Astrocyte (in vitro differentiated cells and primary cell): ENCODE data around the gene MCM8. TPM values are rescaled to one million over a fixed set of nuclear protein-coding genes. Genes with fewer than 3 reads are reported as not detected.

Experiments used
- DNase-seq: peaks from one replicate; pipeline ENCODE4 v3.0.0-alpha.2; 2010; ENCODE audit warnings: low read depth
- FAIRE-seq: peaks from 2 replicates; lab custom pipeline; 2011; peaks lifted over from hg19 to GRCh38; lab: Jason Lieb, UNC
- H2AFZ ChIP-seq: 2 replicates; pipeline ENCODE4 v1.6.0; 2012; ENCODE audit warnings: low read depth, low read length, inconsistent platforms
- H3K27ac ChIP-seq: 2 replicates; pipeline ENCODE4 v1.5.1; 2011; ENCODE audit warnings: low read depth, low read length, inconsistent platforms
- H3K27me3 ChIP-seq: 2 replicates; pipeline ENCODE4 v1.6.0; 2011; ENCODE audit warnings: low read length, inconsistent platforms; ENCODE audit not compliant: insufficient read depth
- H3K36me3 ChIP-seq: 2 replicates; pipeline ENCODE4 v1.5.1; 2011; ENCODE audit warnings: low read length, inconsistent platforms; ENCODE audit not compliant: insufficient read depth
- H3K4me1 ChIP-seq: 2 replicates; pipeline ENCODE4 v1.5.1; 2011; ENCODE audit warnings: low read length, inconsistent platforms; ENCODE audit not compliant: insufficient read depth
- H3K4me2 ChIP-seq: 2 replicates; pipeline ENCODE4 v1.6.0; 2012; ENCODE audit warnings: low read length, inconsistent platforms
- H3K4me3 ChIP-seq: 2 replicates; pipeline ENCODE4 v1.5.1; 2011; ENCODE audit warnings: low read depth, mild to moderate bottlenecking, low read length, inconsistent platforms; ENCODE audit not compliant: insufficient read depth
- H3K79me2 ChIP-seq: 2 replicates; pipeline ENCODE4 v1.6.0; 2012; ENCODE audit warnings: mild to moderate bottlenecking, low read length, inconsistent platforms; ENCODE audit not compliant: insufficient read depth
- H3K9ac ChIP-seq: 2 replicates; pipeline ENCODE4 v1.6.0; 2012; ENCODE audit warnings: mild to moderate bottlenecking, low read length, inconsistent platforms
- H3K9me3 ChIP-seq: 2 replicates; pipeline ENCODE4 v1.5.1; 2012; ENCODE audit warnings: low read depth, mild to moderate bottlenecking, low read length, inconsistent platforms; ENCODE audit not compliant: insufficient read depth
- H4K20me1 ChIP-seq: 2 replicates; pipeline ENCODE4 v1.6.0; 2012; ENCODE audit warnings: low read length, inconsistent platforms; ENCODE audit not compliant: insufficient read depth
- H3K27ac Mint-ChIP-seq: one replicate; pipeline ENCODE4 v1.8.0; 2021; ENCODE audit warnings: mild to moderate bottlenecking, mixed read lengths; ENCODE audit not compliant: unreplicated experiment
- H3K27me3 Mint-ChIP-seq: one replicate; pipeline ENCODE4 v1.8.0; 2021; ENCODE audit warnings: low read depth, mixed read lengths; ENCODE audit not compliant: unreplicated experiment
- H3K36me3 Mint-ChIP-seq: one replicate; pipeline ENCODE4 v1.8.0; 2021; ENCODE audit warnings: low read depth, mixed read lengths; ENCODE audit not compliant: unreplicated experiment
- H3K4me1 Mint-ChIP-seq: one replicate; pipeline ENCODE4 v1.8.0; 2021; ENCODE audit warnings: low read depth, mixed read lengths; ENCODE audit not compliant: unreplicated experiment
- H3K4me3 Mint-ChIP-seq: one replicate; pipeline ENCODE4 v1.8.0; 2021; ENCODE audit warnings: mild to moderate bottlenecking, moderate library complexity, mixed read lengths; ENCODE audit not compliant: unreplicated experiment
- H3K9me3 Mint-ChIP-seq: one replicate; pipeline ENCODE4 v1.8.0; 2021; ENCODE audit warnings: mild to moderate bottlenecking, mixed read lengths; ENCODE audit not compliant: unreplicated experiment
- CTCF ChIP-seq: IDR thresholded peaks from 2 replicates; pipeline ENCODE4 v1.5.1; 2011; ENCODE audit warnings: low read depth, mild to moderate bottlenecking, inconsistent platforms, low read length, moderate library complexity; ENCODE audit not compliant: insufficient read depth
- EZH2 ChIP-seq: IDR thresholded peaks from 2 replicates; pipeline ENCODE4 v1.6.1; 2012; ENCODE audit warnings: mild to moderate bottlenecking, low read length, inconsistent platforms; ENCODE audit not compliant: insufficient read depth
- total RNA-seq: library from RNA; stranded (reverse); gene quantifications from 2 replicates; pipeline ENCODE4 v1.2.1, GENCODE V29; 2021

Gene MCM8
- total RNA-seq, 1 donor from 2014 or later = 5.7 TPM

DNA sequence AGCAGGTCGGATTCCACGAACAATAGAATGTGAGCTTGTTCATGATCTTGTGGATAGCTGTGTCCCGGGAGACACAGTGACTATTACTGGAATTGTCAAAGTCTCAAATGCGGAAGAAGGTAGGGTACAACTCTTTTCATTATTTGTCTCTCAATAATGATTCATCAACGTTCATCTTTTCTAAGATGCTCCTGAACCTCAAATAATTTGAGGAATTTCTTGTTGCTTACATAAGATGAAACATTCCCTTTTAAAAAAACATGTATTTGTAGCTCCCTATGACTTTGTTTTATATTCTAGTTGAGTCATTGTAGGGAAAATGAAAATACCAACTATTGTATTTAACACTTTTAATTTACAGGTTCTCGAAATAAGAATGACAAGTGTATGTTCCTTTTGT is 17.0 kb downstream of the MCM8 start:
- H3K27me3 ChIP-seq = no peaks in the 10 kb centered on the region
- Mint-ChIP-seq H3K36me3 (no peaks in the 10 kb centered on the region), H3K27ac (no peak overlapping the region), H3K27me3 (no peaks in the 10 kb centered on the region), H3K4me1 (no peaks in the 10 kb centered on the region), H3K9me3 (no peaks in the 10 kb centered on the region), H3K4me3 (no peak overlapping the region)
- TF ChIP-seq CTCF (no peak), EZH2 (no peak)
- no peak for DNase-seq
- no peak overlapping the region for H3K9ac ChIP-seq
- peak overlapping the region; percentile 11 for H3K4me2 ChIP-seq
- no peak overlapping the region for H2AFZ ChIP-seq
- H3K36me3 ChIP-seq = peaks cover 17% of the 10 kb centered on the region
- peak; percentile 58 for FAIRE-seq
- H3K4me3 ChIP-seq = no peak overlapping the region
- no peaks in the 10 kb centered on the region for H3K4me1 ChIP-seq
- no peaks in the 10 kb centered on the region for H3K79me2 ChIP-seq
- no peak overlapping the region for H3K27ac ChIP-seq
- no peaks in the 10 kb centered on the region for H3K9me3 ChIP-seq
- no peaks in the 10 kb centered on the region for H4K20me1 ChIP-seq

GRCh38 chr20:5968462-5968861 is 18.0 kb downstream of the MCM8 start:
- Mint-ChIP-seq H3K9me3 (no peaks in the 10 kb centered on the region), H3K27me3 (no peaks in the 10 kb centered on the region), H3K36me3 (no peaks in the 10 kb centered on the region), H3K4me1 (no peaks in the 10 kb centered on the region), H3K27ac (no peak overlapping the region), H3K4me3 (no peak overlapping the region)
- H3K4me1 ChIP-seq = peaks cover 2% of the 10 kb centered on the region
- H3K9me3 ChIP-seq = no peaks in the 10 kb centered on the region
- no peak for TF ChIP-seq EZH2
- TF ChIP-seq CTCF = no peak
- no peak overlapping the region for H3K9ac ChIP-seq
- H2AFZ ChIP-seq = no peak overlapping the region
- no peak for DNase-seq
- no peak overlapping the region for H3K4me3 ChIP-seq
- no peak for FAIRE-seq
- no peaks in the 10 kb centered on the region for H3K27me3 ChIP-seq
- H4K20me1 ChIP-seq = no peaks in the 10 kb centered on the region
- no peak overlapping the region for H3K4me2 ChIP-seq
- H3K36me3 ChIP-seq = peaks cover 13% of the 10 kb centered on the region
- no peak overlapping the region for H3K27ac ChIP-seq
- no peaks in the 10 kb centered on the region for H3K79me2 ChIP-seq

- no peak overlapping the region for H3K27ac ChIP-seq
- no peaks in the 10 kb centered on the region for H3K27me3 Mint-ChIP-seq
- no peaks in the 10 kb centered on the region for H3K9me3 ChIP-seq
- H3K4me1 ChIP-seq = peaks cover 2% of the 10 kb centered on the region
- peaks cover 13% of the 10 kb centered on the region for H3K36me3 ChIP-seq
- FAIRE-seq (no peak), DNase-seq (no peak)
- H3K9me3 Mint-ChIP-seq = no peaks in the 10 kb centered on the region
- H3K4me2 ChIP-seq = no peak overlapping the region
- H3K79me2 ChIP-seq = no peaks in the 10 kb centered on the region
- H3K4me3 Mint-ChIP-seq = no peak overlapping the region
- H2AFZ ChIP-seq = no peak overlapping the region
- H3K9ac ChIP-seq = no peak overlapping the region
- H3K27me3 ChIP-seq = no peaks in the 10 kb centered on the region
- H3K4me3 ChIP-seq = no peak overlapping the region
- H3K36me3 Mint-ChIP-seq = no peaks in the 10 kb centered on the region
- no peak overlapping the region for H3K27ac Mint-ChIP-seq
- no peaks in the 10 kb centered on the region for H4K20me1 ChIP-seq
- no peaks in the 10 kb centered on the region for H3K4me1 Mint-ChIP-seq
- TF ChIP-seq EZH2 (no peak), CTCF (no peak)
Measured at GRCh38 chr20:5969348-5969935, 19.0 kb downstream of the MCM8 start.
